Activated T-helper 9 cell treated with anti-CD3 and anti-CD28 coated beads, Interleukin-2, amount 50 U/mL, for 16 hours (primary cell): ENCODE results near the gene ARL14EPL.

ENCODE experiments used
- DNase-seq: peaks from one replicate; pipeline ENCODE4 v3.0.0-alpha.2; 2020; ENCODE audit warnings: low read depth

ARL14EPL gene

DNA sequence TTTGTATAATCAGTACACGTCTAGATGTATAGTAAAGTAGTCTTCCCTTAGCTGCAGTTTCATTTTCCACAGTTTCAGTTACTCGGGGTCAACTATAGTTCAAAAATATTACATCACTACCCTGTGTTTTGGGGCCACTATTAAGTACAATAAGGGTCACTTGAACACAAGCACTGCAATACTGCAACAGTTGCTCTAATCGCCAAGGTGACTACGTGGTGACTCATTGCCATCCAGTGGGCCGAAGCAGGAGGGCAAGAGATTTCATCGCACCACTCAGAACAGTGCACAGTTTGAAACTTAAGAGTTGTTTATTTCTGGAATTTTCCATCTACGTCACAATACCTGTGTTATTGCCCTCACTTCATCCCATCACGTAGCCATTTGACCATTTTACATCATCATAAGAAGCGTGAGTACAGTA is at the start of gene ARL14EPL:
Gene ARL14EPL (plus strand): TSS at position 379 of the 424 bp plus-strand sequence. CDS start 18,994 bp downstream, outside the sequence.
- DNase-seq: no peak

DNA sequence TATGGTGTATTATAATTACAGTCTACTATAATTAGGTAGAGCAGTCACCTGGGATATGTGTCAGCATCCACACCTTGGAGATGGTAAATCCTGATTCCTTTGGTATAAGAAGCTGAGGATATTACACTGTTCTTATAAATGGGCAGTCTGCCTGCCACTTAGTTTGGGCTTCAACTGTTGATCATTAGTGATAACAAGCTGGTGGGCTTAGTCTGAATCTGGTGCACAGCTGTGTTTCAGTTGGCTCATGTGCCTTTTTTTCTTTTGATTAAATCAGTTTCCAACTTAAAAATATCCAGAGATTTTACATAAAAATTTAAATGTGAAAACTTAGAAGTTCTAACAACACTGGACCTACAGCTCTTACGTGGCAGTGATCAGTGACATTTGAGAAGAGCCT is 48.8 kb upstream of the ARL14EPL start:
- DNase-seq: no peak

DNA sequence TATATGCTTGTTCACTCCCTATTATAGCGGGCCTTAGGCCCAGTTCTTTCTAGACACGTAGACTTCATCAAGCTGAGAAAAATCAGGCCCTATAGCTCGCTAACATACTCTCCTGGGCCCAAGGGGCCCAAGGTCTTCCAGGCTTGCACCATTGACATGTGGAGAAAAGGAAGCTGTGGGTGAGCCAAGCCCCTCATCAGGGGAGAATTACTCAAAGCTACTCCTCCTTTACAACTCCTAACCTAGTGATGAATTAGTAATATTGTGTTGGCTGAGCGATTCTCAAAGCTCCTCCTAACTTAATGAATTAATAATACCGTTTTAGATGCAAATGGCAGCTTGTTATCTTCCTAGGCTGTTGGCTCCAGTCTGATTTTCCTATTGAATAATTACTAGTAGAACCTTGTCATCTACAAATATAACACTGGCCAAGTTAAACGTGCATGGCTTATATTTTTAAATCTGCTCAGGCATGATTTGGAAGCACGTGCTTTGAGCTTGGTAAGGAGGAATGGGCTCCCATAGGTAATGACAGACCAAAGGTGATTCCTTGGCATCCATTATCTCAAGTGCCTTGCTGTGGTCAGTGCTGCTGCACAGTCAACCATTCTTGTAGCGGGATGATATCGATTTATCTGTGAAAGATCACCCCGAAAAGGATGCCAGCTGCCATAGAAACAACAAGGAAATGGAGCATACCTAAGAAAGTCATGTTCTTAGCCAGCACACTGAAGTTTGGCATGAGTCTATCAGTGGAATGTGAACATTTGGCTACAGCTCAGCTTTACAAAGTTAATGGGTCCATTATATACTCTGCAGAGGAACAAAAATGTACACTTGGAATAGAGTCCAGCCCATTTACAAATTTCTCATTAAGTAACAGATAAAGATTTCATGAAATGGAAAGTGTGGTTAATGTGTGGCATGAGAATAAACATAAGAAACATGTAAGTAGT is 46.2 kb upstream of the ARL14EPL start:
- DNase-seq: no peak

DNA sequence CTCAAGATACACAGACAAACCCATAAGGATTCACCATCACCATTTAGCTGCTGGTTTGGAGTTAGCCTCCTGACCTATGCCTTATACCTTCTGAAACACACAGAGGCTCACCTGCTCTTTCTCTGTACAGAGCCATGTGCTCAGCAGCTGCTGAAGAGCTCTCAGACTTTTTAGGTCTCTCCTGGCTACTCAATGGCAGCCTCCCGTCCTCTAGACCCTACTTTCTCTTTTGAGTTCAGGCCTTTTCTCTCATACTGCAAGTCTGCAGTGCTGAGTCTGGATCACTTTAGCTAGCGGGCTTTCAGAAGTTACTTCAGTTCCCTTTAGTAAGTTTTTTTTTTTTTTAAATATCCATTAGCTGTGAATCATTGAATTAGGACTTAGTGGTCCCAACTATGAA is 44.3 kb upstream of the ARL14EPL start:
- no peak for DNase-seq

DNA sequence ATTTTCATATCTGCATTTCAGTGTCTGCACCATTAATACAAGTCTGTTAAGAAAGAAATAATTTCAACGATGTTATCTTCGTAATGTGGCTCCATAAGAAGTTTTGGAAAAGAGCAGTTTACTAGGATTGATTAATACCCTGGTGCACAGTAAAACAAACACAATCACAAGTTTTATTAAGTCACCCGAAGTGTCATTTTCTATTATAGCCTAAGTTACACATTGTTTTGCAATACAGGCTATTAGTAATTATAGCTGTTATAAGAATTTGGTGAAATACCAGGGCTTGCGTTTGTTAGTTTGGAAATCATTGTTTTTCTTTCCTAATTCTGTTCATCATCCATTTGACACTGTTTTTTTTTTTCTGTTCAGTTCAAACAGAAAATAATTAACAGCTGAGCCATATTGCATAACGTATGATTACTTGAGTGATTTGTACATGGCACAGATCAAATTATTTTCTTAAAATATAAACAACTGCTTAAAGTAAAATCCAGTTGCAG is 39.4 kb upstream of the ARL14EPL start:
- no peak for DNase-seq

DNA sequence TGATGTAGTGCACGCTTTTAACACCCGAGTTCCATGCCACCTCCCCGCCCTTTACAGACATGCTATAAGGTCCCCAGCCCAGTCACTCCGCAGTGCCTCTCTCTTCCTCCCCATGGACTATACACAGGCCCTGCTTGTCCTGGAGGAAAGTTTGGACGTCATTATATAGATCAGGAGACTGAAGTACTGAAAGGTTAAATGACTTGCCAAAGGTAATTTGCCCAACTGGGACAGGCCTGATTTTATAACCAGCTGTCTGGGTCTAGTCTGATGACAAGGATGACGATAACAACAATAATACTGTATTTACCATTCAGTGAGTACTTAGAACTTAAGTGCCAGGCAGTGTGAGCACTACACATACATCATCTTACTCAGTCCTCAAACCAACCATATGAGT is 36.9 kb upstream of the ARL14EPL start:
- DNase-seq: no peak

DNA sequence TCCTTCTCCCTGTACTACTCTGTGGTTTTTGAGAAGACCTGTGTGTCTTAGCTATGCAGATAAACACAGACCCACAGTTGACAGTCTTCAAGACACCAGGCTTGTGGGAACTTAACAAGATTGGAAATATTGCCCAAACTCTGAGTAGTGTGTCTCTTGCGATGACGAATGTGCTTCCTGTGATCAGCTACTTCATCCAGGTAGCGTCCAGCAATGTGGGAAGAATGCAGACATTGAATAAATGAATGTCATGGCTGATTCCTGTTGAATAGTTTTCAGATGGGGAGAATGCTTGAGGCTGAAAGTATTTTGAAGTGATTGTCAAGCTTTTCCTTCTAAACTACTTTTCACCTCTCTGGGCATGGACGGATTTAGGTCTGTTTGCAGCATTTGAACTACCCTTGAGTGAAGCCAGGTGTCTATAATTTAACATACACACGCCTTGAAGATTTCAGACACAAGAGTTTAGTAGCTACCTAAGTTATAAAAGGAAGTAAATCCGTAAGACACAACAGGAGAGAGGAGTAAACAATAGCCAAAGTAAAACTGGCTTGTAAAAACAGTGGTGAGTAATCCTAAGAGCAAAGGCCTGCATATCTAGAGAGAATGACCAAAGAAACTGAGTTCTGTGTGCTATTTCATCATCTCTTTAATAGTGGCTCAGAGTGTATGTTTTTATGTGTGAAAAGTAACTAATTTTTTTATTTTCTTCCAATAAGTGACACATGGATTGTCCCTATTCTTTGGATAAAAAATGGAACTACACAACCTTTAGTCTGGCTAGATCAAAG is 30.0 kb upstream of the ARL14EPL start:
- DNase-seq: no peak

DNA sequence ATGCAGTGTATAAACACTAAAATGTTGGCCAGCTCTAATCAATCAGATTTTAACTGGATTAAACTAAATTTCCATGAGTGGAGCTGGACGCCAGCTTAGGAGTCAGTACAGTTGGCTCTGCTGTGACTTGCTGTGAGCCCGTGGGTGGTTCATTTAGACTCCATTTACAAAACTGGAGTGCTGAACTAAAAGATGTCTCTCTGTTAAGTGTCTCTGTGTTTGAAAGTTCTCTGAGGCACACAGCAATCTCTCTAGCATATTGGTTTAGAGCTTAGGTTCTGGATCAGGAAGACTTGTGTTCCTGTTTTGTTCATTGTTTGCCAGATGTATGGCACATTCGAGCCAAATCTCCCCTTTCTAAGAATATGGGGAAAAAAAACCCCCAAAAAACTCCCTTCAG is 28.0 kb upstream of the ARL14EPL start:
- no peak for DNase-seq

DNA sequence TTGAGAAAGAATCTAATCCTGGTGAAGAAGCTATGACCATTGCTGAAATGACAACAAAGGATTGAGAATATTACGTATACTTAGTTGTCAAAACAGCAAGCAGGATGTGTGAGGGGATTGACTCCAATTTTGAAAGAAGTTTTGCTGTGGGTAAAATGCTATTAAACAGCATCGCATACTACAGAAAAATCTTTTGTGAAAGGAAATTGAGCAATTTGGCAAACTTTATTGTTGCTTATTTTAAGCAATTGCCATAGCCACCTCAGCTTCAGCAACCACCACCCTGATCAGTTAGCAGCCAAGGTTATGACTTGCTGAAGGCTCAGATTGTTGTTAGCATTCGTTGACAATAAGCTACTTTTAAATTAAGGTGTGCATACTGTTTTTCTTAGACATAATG is 22.5 kb upstream of the ARL14EPL start:
- DNase-seq: no peak

DNA sequence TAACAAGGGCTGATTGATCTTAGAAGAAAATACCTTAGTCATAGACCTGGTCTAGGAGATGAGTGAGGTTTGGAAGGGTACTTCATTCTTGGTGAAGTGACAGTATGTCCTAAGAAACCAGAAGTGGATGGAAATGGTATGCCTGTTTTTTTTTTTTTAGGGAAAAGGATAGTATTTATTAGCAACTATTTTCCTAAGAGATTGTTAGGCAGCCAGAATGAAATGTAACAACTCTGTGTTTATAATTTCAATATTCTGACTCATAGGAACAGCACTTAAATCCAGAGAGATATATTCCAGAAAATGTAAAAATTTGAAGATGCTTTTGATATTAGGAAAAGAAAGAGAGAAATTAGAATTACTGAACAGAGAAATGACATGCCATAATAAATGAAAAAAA is 21.2 kb upstream of the ARL14EPL start:
- DNase-seq: no peak

DNA sequence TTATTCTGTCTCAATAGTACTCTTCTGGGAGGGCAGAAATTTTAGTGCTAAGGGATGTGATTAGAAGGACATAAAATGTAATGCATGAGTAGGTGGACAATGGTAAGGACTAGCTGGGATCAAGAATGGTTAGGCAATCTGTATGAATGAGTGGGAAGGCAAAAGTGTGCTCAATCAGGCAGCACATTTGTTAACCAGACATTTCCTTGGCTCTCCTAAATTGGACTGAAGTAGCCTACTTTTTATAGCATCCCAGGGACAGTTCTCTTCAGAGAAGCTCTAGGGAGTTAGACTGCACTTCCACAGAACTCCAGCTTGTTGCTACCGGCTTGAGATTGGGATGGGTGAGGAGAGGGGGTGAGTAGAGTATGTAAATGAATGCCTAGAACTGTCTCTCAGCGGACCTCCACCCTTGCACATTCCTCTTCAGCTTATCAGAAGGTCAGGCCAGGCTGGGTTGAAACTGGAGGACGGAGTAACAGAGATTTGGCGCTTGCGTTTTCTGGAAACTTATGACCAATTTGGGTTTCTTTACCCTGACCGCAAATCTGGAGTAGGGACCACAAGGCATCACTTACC is 19.0 kb upstream of the ARL14EPL start:
- DNase-seq: no peak

DNA sequence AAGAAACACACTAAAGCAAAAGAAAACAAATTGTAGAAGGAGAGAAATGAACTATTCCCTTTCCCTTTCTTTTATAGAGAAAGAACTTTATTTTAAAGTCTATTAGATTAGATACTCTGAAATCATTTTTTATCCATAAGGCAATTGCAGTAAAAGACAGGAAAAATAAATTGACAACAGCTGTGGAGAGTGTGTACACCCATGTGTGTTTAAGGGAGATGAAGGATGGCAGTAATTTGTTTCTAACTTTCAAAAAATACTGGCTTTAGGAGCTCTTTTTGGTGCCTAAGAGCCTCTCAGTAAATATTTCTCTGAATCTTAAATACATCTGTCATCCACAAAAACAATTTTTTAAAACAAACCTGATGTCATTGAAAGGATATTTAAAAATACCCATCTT is 18.3 kb upstream of the ARL14EPL start:
- no peak for DNase-seq

DNA sequence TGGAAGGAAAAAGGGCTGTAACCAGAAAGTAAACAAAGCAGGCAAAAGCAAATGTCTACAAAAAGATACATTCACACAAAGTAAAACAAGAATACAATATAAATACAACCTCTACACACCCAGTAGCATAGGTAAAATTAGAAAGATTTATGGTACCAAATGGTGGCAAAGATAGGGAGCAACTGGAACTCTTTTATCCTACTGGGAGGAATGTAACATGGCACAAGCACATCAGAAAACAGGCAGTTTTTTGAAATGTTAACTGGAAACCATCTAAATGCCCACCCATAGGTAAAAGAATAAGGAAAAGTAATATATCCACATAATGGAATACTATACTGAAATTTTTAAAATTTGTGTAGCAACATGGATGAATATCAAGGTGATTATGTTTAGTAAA is 8.7 kb upstream of the ARL14EPL start:
- DNase-seq: no peak

DNA sequence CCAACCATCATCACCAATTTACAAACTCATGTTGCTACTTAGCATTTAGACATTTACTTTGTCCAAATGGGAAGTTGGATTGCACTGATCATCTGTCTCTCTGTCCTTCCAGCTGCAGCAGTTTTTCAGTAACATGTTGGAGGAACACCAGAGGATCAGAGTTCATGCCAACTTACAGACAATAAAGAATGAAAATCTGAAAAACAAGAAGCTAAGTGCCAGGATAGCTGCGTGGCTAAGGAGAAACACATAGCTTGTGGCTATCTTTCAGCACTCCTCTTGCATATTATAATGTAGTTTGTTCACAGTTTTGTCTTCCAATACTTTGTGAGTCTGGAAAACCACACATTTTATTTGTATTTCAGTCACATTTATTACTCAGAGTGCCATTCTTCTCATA is 6.4 kb upstream of the ARL14EPL start:
- DNase-seq: no peak

DNA sequence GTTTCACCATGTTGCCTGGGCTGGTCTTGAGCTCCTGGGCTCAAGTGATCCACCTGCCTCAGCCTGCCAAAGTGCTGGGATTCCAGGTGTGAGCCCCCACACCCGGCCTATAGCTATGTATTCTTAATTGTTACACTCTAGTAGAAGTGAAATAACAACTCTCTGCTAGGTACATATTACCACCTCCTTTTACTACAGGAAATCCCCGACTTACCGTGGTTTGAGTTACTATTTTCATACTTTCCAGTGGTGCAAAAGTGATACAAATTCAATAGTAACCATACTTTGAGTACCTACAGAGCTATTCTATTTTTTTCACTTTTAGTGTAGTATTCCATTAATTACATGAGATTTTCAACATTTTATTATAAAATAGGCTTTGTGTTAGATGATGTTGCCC is 719 bp downstream of the ARL14EPL start:
- DNase-seq: no peak

DNA sequence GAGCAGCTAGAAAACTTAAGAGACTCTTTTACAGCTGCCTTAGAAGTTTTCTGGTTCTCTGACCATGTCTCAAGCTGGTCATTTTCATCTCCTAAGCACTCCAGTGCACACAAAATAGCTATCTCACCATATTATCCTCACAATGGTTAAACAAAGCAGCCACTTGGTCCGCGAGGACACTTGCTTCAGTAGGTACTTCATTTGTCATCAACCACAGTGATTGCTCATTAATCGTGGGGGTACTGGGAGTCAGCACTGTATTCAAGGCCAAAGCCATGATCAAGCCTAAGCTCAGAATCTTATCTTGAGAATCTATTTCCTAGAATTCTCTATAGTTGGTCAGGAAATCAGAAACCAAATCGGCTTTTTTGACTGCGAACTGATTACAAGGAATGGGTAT is 2.9 kb downstream of the ARL14EPL start:
- no peak for DNase-seq

DNA sequence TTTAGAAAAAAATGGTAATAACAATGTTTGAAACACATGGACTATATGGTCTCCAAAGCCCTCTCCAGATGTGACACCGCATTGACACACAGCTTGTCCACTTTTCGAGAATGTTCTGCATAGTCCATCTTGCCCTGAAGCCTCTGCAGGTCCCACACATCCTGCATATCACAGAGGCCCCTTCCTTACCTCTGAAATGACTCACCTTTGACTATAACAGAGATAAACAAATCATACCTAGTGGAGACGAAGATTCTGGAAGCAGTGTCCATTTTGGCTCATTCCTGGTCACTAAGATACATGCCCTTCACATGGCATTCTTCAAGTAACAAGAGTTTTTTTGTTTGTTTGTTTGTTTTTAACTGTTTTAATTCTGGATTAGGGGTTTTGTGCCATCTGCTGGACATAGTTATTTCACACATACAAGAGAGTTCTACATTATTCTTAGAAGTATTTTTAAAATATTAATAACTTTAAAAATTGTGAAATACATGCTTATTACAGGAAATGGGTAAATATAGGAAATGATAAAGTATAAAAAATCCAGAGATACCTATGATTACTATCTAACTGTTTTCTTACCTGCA is 5.1 kb downstream of the ARL14EPL start:
- DNase-seq: no peak

DNA sequence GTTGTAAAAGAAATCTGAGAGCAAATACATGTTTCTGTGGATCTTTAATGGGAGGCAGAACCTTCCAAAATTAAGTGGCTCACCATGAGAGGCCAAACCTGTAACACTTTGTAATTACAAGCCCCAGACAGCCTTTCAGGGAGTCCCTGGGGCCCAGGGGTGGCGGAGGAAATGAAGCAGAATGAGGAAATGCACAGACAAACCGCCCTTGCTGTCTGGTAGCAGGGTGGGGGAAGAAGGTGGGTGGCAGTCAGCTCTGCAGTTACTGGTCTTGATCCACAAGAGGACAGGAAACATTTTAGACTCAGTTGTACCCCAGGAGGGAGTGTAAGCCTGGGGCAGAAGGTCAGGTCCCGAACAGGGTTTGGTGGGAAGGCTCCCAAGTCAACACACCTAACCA is 6.5 kb downstream of the ARL14EPL start:
- no peak for DNase-seq

DNA sequence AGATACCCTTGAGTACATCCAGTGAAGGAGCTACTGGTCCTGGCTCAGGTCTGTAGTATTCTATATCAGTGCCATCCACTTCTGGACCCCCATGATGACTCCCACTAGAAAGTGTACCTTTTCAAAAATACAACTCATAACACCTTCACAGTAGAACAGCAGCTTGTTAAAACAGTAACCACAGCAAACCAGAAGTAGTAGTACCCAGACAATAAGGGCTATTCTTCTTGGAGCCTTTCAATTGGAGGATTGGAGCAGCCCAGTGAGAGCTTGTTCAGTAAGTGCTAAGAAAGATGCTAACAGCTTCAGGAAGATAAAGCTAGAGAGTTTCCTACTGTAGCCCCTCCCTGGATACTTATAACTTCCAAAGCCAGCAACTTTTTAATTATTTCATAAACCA is 10.1 kb downstream of the ARL14EPL start:
- DNase-seq: no peak

DNA sequence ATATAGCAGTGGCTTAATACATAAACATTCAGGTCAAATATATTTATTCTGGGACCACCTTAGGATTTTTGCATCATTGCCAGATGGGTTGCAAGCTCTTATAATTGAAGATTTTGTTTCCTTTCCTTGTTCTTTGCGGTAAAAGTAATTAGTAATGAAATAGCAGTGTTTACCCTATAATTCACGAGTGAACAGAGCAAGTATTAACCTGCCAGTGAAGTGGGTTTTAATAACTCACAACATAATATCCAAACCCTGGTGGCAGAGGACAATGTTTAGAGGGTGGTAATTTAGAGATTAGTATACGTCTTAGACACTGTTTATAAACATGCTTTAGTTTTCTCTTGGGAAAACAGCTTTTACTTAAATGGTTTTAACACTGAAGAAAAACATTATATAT is 11.8 kb downstream of the ARL14EPL start:
- no peak for DNase-seq

DNA sequence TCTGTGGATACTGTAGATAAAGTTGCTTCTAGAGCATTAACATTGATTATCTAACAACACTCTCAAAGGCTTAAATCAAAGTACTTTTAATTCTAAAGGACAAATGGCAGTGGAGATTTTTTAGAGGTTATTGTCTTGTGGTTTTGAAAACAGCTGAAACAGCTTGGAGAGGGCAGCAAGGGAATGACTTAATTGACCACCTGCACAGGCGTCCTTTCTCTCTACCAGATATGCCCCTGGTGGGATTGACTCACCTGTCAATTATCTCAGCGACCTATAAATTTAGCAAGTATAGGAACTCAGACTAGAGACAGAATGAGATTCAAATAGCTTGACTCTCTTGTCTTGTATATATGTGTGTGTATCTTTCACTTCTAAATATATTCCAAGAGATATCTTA is 13.5 kb downstream of the ARL14EPL start:
- no peak for DNase-seq

DNA sequence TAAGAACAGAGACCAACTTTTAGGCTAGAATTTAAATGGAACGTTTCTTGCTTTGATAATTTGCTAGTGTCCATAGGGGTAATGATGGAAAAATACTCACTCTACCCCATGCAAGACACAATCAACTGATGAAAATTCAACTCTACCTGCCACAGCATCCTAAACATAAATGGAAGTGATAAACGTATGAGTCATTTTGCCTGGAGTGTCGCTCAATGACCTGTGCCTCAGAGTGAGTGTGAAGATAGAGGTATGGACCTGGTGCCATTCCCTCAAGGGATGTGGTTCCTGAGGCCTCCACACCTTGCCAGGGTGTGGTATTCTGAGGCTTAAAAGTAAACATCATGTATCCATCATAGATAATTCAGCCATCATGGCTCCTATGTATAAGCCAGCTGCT is 14.0 kb downstream of the ARL14EPL start:
- no peak for DNase-seq
